RKO (cell line): ENCODE results near the gene PRCP.

Source experiments
- DNase-seq: peaks from one replicate; pipeline ENCODE4 v3.0.0-alpha.2; 2016; ENCODE audit warnings: low spot score

PRCP gene

DNA sequence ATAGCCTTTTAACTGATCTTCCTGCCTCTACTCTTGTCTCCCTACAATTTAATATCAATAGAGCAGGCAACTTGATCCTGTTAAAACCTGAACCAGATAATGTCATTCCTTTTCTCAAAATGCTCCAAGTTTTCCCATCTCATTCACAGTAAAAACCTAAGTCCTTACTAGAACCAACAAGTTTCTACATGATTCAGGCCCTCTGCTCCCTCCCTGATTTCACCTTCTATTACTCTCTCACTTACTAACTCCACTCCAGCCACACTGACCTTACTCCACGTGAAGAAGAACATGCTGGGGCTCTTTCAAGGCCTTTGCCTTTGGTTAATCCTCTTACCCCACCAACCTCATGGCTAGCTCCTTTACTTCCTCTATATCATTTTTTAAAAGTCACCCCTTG, 71.1 kb downstream of the PRCP start:
- no peak for DNase-seq

DNA sequence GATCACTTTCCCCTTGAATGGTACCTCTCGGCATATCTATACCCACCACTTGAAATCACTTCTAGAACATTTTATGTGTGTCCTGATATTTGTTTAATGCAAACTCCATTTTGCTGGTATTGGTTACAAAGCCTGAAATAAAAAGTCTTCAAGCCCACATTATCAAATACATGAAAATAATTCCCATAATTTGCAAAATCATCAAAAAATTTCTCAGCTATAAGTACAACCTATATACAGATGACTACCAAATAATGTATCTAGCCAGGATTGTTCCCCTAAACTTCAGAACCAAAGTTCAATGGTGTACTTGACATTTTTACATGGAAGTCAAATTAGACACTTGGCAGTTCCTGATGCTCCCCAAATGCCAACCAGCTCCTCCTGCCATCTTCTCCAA, 71.8 kb downstream of the PRCP start:
- DNase-seq, result no peak

DNA sequence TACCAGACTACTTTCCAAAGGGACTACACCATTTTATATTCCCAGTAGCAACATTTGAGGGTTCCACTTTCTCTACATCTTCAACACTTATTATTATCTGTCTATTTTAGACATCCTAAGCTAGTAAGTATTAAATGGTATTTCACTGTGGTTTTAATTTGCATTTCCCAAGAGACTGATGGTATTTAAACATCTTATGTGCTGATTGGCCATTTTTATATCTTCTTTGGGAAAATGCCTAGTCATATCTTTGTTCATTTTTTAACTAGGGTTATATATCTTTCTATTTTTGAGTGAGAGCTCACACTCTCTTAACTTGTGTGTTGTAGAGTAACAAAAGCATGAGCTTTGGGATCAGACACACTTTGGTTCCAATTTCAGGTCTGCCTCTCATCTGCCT, 73.7 kb downstream of the PRCP start:
- DNase-seq, result no peak

DNA sequence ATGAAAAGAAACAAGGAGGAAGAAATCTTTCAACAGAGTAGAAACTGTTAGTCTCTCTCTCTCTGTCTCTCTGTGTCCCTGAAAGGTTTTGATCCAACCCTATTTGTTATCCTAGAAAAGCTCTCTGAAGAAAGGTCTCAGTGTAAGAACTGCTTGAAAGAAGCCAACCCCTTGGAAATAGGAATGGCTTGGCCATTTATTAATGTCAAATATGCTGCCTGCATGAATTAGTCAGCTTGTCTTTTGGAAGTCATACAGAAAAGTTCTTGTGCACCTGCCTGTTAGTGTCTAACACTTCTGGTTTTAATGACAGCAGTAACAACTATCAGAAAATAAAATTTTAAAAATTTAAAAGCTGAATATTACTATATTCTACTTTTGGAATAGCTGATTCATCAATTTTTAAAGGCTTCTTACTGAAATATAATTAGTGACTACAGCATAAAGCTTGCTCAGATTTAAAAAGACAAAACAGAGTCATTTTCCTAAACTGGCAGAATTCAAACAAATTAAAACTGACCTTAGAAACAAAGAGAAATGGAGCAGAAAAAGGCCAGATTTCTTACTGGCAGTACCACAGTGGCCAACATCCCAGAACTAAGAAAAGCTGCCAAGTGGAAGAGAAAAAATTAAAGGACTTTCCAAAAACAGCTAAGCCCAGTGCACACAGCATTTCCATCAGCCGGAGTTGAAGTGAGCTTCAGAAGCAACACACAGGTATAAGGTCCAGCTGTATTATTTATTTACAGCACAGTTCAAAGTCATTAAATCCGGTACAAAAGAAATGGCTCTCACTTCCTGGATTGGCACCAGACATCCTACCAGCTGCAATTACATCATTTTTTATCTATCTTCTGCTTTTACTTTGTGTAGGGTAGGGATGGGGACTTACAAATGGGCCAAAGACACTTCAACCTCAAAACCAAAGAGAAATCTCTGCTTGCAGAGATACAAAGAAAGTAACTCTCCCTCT, 76.3 kb downstream of the PRCP start:
- no peak for DNase-seq

DNA sequence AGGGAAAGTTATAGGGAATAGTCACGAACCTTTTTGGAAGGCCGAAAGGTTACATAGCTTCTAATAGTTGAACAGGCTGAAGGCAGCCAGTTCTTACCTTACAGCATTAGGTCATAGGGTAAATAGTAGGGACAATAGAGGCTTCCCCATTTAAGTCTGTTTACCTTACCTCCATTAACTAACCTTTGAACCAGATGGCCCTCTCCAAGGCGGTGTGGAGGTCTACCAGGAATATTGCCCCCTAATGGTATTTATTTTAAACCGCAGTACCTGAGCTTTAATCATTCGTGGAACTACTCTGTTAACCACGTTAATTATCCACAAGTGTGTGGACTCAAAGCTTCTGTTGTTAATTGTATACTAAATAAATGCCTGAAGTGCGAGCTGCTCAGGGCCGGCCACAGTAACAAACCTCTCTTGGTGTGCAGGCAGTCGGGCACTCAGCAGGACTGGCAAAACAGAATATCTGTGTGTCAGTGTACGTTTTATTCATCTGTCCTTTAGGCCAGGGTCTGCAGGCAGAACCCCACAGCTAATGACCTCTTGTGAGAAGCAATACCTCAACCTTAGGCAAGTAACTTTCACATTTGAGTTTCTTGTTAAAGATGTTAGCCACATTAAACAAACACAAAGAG, 81.7 kb downstream of the PRCP start:
- DNase-seq, result no peak

DNA sequence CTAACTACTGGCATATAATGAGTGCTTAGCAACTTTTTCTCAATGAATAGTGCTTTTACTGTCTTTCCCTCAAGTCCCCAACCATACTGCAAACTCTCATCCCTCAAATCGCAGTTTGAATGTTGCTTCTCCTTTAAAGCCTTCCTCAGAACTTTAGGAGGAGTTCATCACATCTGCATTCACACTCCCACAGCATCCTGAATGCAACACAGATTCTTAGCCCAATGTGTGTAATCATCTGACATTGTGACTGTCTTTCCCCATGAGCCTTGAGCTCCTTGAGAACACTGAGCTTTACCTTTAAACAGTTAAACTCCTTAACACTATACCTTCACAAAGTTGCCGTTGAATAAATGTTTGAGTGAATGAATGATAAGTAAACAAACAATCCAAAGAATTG, 84.8 kb downstream of the PRCP start:
- no peak for DNase-seq

DNA sequence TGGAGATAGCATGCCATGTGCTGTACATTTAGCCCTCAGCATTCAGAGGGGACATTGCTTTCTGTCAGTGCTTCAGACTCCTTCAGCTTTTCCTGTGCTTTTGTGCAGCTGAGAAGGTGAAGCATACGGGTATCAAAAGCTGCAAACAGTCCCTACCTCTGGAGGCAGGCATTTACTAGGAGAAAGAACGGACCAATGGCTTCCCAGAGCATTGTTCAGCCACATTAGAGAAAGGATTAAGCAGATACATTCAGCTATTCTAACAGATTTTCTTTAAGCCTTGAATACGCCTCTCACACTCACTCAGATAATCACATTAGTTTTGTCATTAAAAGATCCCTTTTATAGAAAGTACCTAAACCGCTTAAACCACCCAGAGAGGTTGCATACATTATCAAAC, 85.9 kb downstream of the PRCP start:
- DNase-seq, result no peak

DNA sequence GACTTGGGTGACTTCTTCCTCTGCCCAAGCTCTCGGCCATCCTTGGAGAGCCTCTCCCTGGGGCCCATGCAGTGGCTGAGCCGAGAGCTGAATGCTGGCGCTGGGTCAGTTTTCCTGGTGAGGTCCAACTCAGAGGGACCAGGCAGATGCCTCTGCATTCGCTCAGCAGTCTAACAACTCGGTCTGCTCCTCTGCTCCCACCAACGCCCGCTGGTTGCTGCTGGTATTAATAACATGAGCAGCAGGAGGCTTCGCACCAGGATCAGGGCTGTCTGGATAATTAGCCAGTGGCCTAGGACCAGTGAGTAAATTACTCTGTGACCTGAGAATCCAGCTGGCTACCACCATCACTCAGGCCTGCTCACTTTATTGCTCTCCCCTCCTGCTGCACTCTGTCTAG, 88.9 kb downstream of the PRCP start:
- no peak for DNase-seq

DNA sequence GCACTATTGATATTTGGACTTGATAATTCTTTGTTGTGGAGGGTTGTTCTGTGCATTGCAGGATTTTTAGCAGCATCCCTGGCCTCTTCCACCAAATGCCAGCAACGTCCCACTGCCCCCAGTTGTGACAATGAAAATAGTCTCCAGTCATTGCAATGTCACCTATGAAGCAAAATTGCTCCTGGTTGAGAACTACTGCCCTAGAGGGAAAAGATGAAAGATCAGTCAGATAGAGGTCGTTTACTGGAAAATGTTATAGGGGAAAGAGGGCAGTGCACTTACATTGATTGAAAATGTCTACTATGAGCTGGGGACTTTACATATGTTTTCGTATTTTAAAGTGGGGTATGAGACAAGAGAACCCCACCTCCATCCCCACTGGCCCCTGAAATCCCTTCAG, 89.5 kb downstream of the PRCP start:
- no peak for DNase-seq

DNA sequence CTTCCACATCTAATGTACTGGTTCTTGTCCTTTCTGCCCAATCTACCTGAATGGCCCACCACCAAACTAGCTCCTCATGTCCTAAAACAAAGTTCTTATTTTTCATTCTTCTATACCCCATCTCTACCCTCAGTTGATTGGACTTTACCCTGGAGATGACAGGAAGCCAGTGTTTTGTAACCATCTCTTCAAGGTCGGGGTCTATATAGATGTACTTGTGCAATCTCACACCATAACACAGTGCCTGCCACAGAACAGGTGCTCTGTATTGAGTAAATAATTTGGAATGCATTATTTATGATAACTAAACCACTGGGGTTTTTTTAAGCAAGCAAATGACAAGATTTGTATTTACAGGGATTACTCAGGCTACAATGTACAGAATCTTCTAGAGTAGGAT, 89.9 kb downstream of the PRCP start:
- DNase-seq, result no peak

DNA sequence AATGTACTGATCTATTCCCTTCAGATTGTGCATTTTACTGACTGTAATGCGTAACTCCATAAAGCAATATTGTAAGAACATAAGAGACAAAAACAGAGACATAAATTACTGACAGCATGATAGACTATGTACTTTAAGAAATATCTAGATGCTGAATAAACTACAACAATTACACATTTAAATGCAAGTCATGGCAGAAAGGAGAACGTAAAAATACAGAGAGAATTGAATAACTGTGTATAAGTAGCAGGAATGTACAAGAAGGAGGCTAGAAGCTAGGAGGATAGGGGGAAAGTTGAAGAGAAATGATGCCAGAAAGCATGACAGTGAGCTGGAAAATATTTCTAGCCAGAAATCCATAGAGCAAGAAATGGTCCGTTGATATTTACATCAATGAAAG, 92.6 kb downstream of the PRCP start:
- no peak for DNase-seq

DNA sequence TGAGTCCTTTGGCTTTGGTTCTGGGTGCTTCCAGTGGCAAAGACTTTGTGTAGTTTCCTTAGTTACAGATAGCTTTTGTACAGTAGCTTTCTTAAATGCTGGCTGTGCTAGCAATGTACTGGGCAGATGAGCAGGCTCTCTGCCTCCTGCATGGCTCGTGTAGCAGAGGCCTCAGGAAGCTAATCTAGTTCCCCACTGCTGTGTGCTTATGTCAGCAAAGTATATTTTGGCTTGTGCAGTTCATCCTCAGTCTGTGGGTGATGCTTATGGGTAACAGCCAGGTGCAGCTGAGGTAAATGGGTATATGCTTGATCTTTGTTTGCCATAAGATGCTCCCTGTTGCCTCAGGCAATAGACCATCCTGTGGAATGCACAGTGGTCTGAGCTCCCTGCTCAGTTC, 97.5 kb downstream of the PRCP start:
- DNase-seq, result no peak

DNA sequence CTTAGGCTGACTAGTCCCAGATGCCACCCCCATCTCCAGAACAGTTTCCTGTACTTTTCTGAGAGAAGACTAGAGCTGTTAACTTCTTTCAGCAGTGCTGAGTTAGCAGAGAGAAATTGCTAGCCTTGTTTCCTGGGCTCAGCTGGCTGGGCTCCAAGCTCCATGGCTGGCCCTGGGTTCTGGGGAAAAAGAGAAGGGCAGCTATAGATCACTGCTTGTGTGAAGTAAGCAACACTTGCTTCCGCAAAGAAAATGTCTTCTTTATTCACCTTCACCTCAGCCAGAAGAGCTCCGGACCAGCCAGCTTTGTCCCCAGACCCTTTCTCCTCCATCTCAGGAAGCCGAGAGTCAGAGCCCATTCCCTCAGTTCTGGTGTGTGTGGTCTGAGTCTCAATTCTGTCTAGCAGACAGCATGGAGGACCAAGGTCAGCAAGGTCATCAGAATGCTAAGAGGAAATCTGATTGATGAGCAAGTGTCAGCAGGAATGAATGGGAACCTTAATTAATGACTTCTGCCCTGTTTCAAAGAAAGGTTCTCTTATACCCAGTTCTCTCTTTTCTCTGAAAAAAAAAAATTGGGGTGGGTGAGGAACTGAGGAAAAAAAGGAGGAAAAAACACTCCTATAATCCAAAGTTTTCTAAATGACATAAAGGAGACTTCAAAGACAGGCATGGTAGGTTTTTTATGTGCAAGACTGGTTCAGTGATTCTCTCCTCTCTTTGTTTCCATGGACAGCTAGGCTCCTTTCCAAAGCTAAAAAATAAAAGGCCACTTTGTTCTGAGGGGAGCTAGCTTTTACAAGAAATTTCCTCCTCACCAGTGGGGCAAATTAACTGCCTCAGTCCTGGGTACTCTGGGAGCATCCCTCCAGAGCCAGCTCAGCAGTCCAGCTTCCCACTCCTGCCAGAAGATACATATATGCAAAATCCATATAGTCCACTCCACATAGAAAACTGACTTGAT, 103.0 kb downstream of the PRCP start:
- DNase-seq, result no peak

DNA sequence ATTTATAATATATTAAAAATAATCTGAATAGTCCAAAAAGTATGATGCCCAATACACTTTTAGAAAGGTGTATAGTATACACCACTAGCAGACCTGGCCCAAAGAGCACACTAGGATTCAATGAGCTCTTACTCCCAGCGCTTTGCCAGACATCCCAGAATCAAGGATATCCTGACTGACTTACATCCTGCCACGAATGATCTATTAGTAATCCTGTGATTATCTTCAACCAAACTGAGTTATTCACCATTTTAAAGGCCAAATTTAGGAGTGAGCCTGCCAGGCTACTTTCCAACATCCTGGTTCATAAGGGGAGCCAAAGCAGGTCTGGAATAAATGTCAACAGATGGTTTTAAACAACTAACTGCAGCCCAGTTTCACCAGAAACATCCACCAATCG, 105.7 kb downstream of the PRCP start:
- DNase-seq, result no peak

DNA sequence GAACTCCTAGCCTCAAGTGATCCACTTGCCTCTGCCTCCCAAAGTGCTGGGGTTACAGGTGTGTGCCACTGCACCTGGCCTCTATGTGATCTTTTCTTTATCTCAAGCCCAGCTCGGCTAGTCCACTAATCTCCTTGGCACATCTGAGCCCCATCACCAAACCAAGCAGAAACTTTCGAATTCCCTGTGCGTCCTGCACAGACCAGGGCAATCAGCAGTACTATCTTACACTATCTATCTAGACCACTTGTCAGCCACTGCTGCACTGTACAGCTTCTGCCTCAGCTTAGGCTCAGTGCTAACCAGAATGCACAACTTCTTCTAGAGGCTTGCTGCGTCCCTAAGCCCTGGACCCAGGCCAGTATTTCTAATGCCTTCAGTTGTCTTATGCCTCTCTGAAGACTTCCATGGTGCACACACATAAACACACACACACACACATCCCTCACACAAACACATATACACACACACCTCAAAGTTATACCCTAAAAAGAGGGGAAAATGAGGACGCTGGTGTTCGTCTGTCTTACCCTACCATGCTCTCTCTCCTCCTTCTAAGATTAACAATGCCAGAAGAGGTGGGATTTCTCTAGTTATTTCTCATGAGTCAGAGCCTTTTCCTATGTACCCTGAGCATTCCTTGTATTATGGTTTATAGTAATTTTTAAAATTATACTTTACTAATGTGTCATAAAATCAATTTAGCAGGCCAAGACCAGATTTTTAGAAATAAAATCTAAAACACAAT, 107.2 kb downstream of the PRCP start:
- no peak for DNase-seq

DNA sequence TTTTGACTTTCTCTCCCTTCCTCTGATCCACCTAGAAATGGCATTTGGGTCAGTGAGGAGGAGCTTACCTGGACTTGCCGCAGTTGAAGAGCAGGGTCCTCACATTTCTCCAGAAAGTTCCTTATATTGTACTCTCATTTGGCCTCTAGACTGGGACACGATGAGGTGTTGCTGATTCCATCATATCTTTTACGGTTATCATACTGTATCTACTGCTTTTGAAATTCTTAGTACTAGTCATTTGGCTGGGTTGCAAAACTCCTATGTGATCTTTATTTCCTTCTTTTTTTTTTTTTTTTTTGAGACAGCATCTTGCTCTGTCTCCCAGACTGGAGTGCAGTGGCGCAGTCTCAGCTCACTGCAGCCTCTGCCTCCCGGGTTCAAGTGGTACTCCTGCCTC, 107.9 kb downstream of the PRCP start:
- no peak for DNase-seq

DNA sequence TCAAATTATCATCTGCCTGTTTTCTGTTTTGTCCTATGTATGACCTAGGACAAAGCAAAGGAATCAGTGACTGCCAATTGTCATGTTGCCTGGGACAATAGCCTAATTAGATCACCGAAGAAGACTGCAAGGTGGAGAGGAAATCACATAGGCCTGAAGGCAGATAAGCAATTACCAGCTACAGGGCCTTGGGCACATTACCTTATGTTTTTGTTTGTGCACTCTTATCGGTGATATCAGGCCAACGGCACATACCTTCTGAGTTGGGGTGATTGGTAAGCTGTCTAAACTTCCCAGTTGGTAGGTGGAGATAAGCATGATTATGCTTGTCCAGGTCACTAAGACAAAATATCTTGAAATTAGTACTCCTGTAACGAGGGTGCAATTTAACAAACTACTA, 108.5 kb downstream of the PRCP start:
- DNase-seq, result no peak

DNA sequence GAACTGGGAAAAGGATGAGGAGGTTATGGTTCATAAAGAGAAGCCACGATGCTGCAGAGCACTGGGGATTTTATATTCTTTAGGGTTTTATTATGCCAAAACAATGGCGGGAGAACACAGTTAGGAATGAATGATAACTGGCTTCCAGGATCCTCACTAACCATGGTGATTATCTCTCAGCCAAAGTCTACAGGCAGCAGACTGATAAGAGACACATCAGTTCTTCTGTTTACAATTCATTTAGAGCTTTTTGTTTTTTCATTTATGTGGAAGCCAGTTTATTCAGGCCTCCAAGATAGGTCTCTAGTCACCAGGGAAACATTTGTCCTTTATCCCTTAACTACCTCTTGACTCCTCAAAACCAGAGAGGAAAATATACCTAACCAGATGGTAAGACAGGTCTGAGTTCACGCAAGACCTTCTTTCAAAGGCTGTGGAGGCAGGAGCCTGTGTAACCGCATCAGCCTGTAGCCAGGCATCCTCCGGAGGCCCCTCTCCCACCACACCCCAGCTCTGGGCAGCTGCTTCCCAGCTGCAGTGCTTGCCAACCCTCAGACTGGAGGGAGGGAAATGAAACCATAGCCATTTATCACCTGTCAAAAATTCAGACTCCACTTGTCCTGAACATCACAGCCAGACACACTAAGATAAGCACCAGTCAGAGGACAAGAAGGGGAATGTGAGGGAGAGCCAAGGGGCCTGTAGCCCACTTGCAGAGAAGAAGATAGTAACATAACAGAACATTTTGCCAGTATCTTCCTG, 109.3 kb downstream of the PRCP start:
- DNase-seq, result no peak

DNA sequence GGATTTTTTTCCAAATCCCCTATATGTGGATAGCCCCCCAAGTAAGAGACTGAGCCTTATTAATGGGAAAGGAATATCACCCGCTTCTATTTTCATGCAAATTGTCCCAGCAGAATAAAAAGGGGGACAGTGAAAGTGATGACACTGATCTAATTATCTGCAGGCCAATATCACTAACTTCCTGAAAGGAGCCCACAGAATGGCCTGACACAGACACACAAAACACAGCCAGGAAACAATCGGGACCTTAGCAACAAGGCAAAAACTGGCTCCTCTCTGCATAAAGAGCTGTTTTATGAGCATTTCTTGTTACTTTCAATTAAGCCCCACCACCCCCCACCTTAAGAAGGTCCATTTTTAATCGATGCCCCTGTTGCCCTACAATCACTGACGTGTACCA, 112.2 kb downstream of the PRCP start:
- no peak for DNase-seq

DNA sequence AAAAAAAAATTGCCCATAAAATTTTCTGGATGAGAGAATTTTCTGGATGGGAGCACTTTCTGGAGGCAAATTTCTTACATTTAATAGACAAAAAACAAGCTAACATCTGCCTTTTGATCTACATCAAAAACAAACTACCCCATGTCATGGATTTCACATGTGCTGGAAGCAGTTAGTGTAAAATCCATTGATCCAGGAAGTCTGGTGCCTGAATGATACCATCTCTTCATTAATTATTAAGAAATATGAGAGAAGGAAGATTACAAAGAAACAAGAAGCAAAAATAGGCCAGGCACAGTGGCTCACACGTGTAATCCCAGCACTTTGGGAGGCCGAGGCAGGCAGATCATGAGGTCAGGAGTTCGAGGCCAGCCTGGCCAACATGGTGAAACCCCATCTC, 113.4 kb downstream of the PRCP start:
- DNase-seq, result no peak

DNA sequence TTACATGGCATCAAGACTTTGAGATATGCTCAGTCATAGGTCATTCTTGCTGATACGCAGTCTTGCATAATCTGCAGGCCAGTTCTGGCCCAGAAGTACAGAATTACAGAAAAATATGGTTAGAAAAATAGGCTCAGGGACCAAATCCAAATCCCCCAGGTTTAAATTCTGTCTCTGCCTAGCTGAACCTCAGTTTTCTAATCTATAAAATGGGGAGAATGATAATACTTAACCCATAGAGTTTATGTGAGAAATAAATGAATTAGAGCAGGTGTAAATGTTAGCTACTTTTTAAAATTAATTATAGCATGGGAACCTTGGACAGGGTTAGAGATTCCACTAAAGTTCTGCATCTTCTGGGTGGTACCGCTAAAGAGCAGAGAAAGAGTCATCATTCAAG, 114.2 kb downstream of the PRCP start:
- no peak for DNase-seq
